Stimulated activated CD8-positive, alpha-beta memory T cell treated with anti-CD3 and anti-CD28 coated beads, Interleukin-2, amount 100 ng/mL, for 48 hours (primary cell): ENCODE data around the gene PRKCE.

Experiments used
- DNase-seq, 2 donors: peaks; one replicate each; pipeline ENCODE4 v3.0.0-alpha.2; 2020; ENCODE audit warnings: low read depth in 2 of 2

The PRKCE gene

GRCh38 chr2:45631955-45632354 lies 19.5 kb upstream of the PRKCE start:
- no peak for DNase-seq

DNA sequence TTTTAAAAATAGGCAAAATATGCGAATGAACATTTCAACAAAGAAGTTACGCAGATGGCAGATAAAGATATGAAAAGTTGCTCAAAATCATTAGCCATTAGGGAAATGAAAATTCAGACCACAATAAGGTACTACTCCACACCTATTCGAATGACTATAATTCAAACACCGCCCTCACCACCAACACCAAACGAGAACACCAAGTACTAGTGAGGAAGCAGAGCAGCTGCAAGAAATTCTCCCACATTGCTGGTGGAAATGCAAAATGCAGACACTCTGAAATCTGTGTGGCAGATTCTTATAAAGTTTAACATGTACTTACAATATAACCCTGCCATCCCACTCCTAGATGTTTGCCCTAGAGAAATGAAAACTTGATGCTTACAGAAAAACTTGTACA lies 17.3 kb upstream of the PRKCE start:
- no peak for DNase-seq

DNA sequence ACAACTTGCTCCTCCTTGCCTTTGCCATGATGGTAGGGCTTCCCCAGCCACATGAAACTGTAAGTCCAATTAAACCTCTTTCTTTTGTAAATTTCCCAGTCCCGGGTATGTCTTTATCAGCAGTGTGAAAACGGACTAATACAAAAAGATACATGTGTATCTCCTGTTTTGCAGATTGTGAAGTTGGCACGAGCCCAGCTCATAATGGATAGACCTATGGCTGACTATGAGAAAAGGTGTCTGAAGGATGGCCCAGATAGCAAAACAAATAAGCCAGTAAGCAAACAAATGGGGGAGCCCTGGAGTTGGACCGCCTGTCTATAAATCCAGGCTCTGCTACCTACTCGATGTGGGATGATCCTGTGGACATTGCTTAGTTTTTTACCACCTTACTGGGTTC lies 15.5 kb upstream of the PRKCE start:
- DNase-seq, result no peak

GRCh38 chr2:45637440-45637839 lies 14.0 kb upstream of the PRKCE start:
- DNase-seq, result no peak

DNA sequence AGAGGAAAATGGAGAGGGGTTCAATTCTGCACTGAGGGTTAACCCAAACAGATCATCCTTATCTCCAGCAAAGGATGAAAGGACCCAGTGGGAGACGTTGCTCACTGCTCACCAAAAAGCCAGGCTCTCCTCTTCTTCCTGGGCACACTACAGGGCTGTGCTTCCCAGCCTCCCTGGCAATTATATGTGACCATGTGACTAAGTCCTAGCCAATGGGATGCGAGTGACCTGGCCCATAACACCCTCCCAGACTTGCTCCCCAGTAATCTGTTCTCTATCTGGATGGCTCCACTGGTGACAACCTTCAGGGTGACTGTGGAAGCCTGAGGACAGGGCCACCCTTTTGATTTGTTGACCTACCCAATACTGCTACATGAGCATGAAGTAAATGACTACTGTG lies 10.9 kb upstream of the PRKCE start:
- no peak for DNase-seq

GRCh38 chr2:45643095-45643494 lies 8.4 kb upstream of the PRKCE start:
- no peak for DNase-seq

GRCh38 chr2:45643543-45644542 lies 7.6 kb upstream of the PRKCE start:
- peak; percentile 60 to 63 for DNase-seq

GRCh38 chr2:45646289-45646688 lies 5.2 kb upstream of the PRKCE start:
- no peak for DNase-seq

DNA sequence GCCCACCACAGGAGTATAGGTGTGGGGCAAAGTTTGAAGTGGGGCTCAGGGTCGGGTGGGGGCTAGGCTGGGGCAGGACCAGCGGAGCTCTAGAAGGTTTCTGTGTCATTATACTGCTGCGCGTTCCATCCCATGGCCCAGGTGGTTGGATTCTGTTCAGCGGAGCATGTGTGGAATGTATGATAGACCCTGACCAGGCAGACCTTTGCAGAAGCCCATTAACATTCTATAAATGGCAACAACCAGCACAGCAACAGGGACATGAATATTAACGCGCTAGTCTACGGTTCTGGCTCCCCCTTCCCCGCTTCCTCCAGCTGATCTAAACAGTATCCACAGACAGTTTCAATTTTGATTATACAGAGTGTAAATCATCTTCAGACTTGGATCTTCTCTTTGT lies 4.1 kb upstream of the PRKCE start:
- DNase-seq, result no peak

DNA sequence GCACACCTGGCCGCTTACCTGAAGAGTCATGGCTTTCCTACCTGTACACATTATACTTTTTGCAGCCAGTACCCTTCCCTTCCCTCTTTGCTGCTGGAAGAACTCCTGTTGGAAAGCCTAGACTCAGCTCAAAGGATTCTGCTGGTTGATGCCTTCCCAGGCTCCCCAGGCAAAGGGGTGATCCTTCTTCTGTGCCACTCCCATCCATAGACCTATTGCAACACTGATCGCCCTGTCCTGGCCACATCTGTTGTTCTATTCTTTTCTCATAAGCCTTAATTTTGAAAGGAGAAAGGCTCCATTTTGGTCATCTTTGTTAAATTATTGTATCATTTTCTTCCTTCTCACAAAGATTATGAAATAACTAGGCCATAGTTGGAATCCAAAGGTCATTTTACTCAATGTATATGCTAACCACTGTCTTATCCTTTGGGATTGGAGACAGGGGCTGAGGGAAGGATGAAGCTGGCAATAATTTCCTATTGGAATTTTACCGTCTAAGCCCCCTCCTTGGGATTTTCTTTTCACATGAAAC lies 3.4 kb upstream of the PRKCE start:
- DNase-seq, result no peak

- DNase-seq, result no peak
These were observed 2.8 kb upstream of the PRKCE start for GRCh38 chr2:45648636-45649035.

- no peak for DNase-seq
These were observed 2.0 kb upstream of the PRKCE start for GRCh38 chr2:45649462-45649857.

GRCh38 chr2:45649858-45650811 lies 1.3 kb upstream of the PRKCE start:
- peak; percentile 29 to 35 for DNase-seq

GRCh38 chr2:45650851-45651414 lies 542 bp upstream of the PRKCE start:
- DNase-seq, result peak; percentile 80 to 84

DNA sequence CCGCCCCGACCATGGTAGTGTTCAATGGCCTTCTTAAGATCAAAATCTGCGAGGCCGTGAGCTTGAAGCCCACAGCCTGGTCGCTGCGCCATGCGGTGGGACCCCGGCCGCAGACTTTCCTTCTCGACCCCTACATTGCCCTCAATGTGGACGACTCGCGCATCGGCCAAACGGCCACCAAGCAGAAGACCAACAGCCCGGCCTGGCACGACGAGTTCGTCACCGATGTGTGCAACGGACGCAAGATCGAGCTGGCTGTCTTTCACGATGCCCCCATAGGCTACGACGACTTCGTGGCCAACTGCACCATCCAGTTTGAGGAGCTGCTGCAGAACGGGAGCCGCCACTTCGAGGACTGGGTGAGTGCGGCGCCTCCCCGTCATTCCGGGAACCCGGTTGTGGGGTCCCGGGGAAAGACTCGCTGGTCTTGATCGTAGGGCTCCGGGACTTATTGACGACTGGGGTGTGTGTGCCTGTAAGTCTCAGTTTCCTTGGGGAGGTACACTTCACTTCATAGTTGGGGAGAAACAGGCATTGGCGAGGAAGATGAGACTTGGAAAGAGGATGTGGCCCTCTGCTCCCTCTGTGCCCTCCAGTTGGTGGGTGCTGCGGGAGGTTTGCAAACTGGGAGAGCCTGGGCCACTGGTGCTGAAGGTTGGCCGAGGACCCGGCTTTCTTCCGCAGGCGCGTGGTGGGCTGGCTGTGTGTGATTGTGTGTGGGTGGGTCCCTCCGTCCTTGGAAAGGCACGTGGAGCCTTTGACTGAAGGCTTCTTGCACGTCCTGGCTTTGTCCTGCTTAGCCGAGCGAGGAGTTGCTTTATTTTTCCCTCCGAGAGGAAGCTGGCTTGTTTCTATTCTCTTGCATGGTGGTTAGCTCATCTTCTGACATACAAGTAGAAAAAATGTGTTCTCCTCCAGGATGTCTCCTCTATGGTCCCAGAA lies 886 bp downstream of the PRKCE start:
- peak in 1 of 2 donors; percentile 19 for DNase-seq

- no peak for DNase-seq
These were observed 1.8 kb downstream of the PRKCE start for GRCh38 chr2:45653122-45653913.

DNA sequence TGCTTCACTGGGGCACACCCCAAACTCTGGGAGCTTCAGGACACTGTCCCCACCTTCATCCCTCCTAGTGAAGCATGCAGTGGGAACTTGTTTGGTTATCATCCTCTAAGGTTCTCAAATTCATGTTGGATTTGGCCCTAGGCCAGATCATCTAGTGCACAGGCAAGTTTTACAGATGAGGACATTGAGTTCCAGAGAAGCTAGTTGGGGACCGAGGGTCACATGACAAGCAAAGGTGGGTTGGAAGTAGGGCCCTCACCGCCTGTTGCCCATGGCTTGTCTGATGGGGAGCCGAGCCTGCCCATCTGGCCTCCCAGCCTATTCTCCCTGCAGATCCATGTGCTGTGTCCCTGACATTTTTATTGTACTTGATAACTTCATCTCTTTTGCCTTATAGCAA lies 2.8 kb downstream of the PRKCE start:
- DNase-seq, result no peak

- DNase-seq, result no peak
These were observed 10.4 kb downstream of the PRKCE start for GRCh38 chr2:45661828-45662227.

- no peak for DNase-seq
These were observed 13.3 kb downstream of the PRKCE start for GRCh38 chr2:45664635-45665261.
